Measurements from ENCODE around the gene EEF1A2.

Gene EEF1A2

GRCh38 chr20:63465380-63466249, 33.3 kb downstream of the EEF1A2 start:
- no peaks in the 10 kb centered on the region for H3K4me1 Mint-ChIP-seq
- H3K27me3 Mint-ChIP-seq, result peaks cover 18% of the 10 kb centered on the region
- H3K9me3 Mint-ChIP-seq, result no peaks in the 10 kb centered on the region
- no peaks in the 10 kb centered on the region for H3K36me3 Mint-ChIP-seq
- no peak overlapping the region for H3K27ac Mint-ChIP-seq
- no peak overlapping the region for H3K4me3 Mint-ChIP-seq

GRCh38 chr20:63464289-63464635, 34.6 kb downstream of the EEF1A2 start:
- Mint-ChIP-seq H3K27ac (no peak overlapping the region), H3K4me3 (no peak overlapping the region), H3K36me3 (no peaks in the 10 kb centered on the region), H3K27me3 (peaks cover 15% of the 10 kb centered on the region), H3K9me3 (no peaks in the 10 kb centered on the region), H3K4me1 (no peaks in the 10 kb centered on the region)

GRCh38 chr20:63463400-63464288, 35.2 kb downstream of the EEF1A2 start:
- Mint-ChIP-seq H3K4me3 (no peak overlapping the region), H3K27me3 (peaks cover 16% of the 10 kb centered on the region), H3K4me1 (no peaks in the 10 kb centered on the region), H3K9me3 (no peaks in the 10 kb centered on the region), H3K36me3 (no peaks in the 10 kb centered on the region), H3K27ac (no peak overlapping the region)

GRCh38 chr20:63462244-63462643, 36.6 kb downstream of the EEF1A2 start:
- Mint-ChIP-seq H3K27me3 (peaks cover 15% of the 10 kb centered on the region), H3K4me3 (no peak overlapping the region), H3K36me3 (no peaks in the 10 kb centered on the region), H3K27ac (no peak overlapping the region), H3K9me3 (no peaks in the 10 kb centered on the region), H3K4me1 (no peaks in the 10 kb centered on the region)

- Mint-ChIP-seq H3K27me3 (peaks cover 16% of the 10 kb centered on the region), H3K36me3 (no peaks in the 10 kb centered on the region), H3K9me3 (no peaks in the 10 kb centered on the region), H3K4me1 (no peaks in the 10 kb centered on the region), H3K27ac (no peak overlapping the region), H3K4me3 (no peak overlapping the region)
Measured at GRCh38 chr20:63461104-63461763, 37.6 kb downstream of the EEF1A2 start.

- no peaks in the 10 kb centered on the region for H3K9me3 Mint-ChIP-seq
Measured at GRCh38 chr20:63459070-63459380, 39.9 kb downstream of the EEF1A2 start.

GRCh38 chr20:63458170-63459069, 40.5 kb downstream of the EEF1A2 start:
- H3K36me3 Mint-ChIP-seq, result no peaks in the 10 kb centered on the region
- H3K4me1 Mint-ChIP-seq, result peaks cover 3% of the 10 kb centered on the region
- no peak overlapping the region for H3K4me3 Mint-ChIP-seq
- peaks cover 21% of the 10 kb centered on the region for H3K27me3 Mint-ChIP-seq
- H3K27ac Mint-ChIP-seq, result no peak overlapping the region
- no peaks in the 10 kb centered on the region for H3K9me3 Mint-ChIP-seq

More at GRCh38 chr20:63459070-63459380, 39.9 kb downstream of the EEF1A2 start:
- H3K27ac Mint-ChIP-seq, result no peak overlapping the region
- H3K4me3 Mint-ChIP-seq, result no peak overlapping the region
- H3K36me3 Mint-ChIP-seq, result no peaks in the 10 kb centered on the region
- peaks cover 2% of the 10 kb centered on the region for H3K4me1 Mint-ChIP-seq
- H3K27me3 Mint-ChIP-seq, result peaks cover 24% of the 10 kb centered on the region

GRCh38 chr20:63457737-63458136, 41.1 kb downstream of the EEF1A2 start:
- Mint-ChIP-seq H3K36me3 (no peaks in the 10 kb centered on the region), H3K4me1 (peaks cover 3% of the 10 kb centered on the region), H3K27ac (no peak overlapping the region), H3K9me3 (no peaks in the 10 kb centered on the region), H3K4me3 (no peak overlapping the region), H3K27me3 (peaks cover 18% of the 10 kb centered on the region)

- peaks cover 15% of the 10 kb centered on the region for H3K27me3 Mint-ChIP-seq
- H3K4me3 Mint-ChIP-seq, result no peak overlapping the region
- no peaks in the 10 kb centered on the region for H3K9me3 Mint-ChIP-seq
- no peak overlapping the region for H3K27ac Mint-ChIP-seq
- H3K36me3 Mint-ChIP-seq, result no peaks in the 10 kb centered on the region
- H3K4me1 Mint-ChIP-seq, result peaks cover 3% of the 10 kb centered on the region
Measured at GRCh38 chr20:63456429-63457284, 42.2 kb downstream of the EEF1A2 start.

- H3K27ac Mint-ChIP-seq, result no peak overlapping the region
- H3K27me3 Mint-ChIP-seq, result peaks cover 12% of the 10 kb centered on the region
- no peaks in the 10 kb centered on the region for H3K36me3 Mint-ChIP-seq
- peaks cover 3% of the 10 kb centered on the region for H3K4me1 Mint-ChIP-seq
- no peak overlapping the region for H3K4me3 Mint-ChIP-seq
- H3K9me3 Mint-ChIP-seq, result no peaks in the 10 kb centered on the region
Measured at GRCh38 chr20:63455568-63455859, 43.4 kb downstream of the EEF1A2 start.

GRCh38 chr20:63454731-63455567, 43.9 kb downstream of the EEF1A2 start:
- Mint-ChIP-seq H3K27me3 (peaks cover 12% of the 10 kb centered on the region), H3K36me3 (no peaks in the 10 kb centered on the region), H3K4me1 (peaks cover 3% of the 10 kb centered on the region), H3K4me3 (no peak overlapping the region), H3K9me3 (no peaks in the 10 kb centered on the region), H3K27ac (no peak overlapping the region)

- Mint-ChIP-seq H3K27ac (no peak overlapping the region), H3K4me3 (no peak overlapping the region), H3K36me3 (no peaks in the 10 kb centered on the region), H3K4me1 (peaks cover 3% of the 10 kb centered on the region), H3K27me3 (peaks cover 11% of the 10 kb centered on the region), H3K9me3 (no peaks in the 10 kb centered on the region)
Measured at GRCh38 chr20:63452821-63453523, 45.9 kb downstream of the EEF1A2 start.

GRCh38 chr20:63452341-63452740, 46.5 kb downstream of the EEF1A2 start:
- Mint-ChIP-seq H3K4me3 (no peak overlapping the region), H3K4me1 (peaks cover 3% of the 10 kb centered on the region), H3K27ac (no peak overlapping the region), H3K27me3 (peaks cover 15% of the 10 kb centered on the region), H3K9me3 (no peaks in the 10 kb centered on the region), H3K36me3 (no peaks in the 10 kb centered on the region)
